ENCODE measurements around the gene TFDP2. TPM values are rescaled to one million over a fixed set of nuclear protein-coding genes. Genes with fewer than 3 reads are reported as not detected.
"Not testable (repeated sequence)": the region's sequence is repeated elsewhere in the genome, so short reads cannot be mapped to it uniquely, and the experiment has no call there.

Gene TFDP2
- total RNA-seq, 3 donors from 2014 or later: 55.9 to 93.5 (median 59.3) TPM

DNA sequence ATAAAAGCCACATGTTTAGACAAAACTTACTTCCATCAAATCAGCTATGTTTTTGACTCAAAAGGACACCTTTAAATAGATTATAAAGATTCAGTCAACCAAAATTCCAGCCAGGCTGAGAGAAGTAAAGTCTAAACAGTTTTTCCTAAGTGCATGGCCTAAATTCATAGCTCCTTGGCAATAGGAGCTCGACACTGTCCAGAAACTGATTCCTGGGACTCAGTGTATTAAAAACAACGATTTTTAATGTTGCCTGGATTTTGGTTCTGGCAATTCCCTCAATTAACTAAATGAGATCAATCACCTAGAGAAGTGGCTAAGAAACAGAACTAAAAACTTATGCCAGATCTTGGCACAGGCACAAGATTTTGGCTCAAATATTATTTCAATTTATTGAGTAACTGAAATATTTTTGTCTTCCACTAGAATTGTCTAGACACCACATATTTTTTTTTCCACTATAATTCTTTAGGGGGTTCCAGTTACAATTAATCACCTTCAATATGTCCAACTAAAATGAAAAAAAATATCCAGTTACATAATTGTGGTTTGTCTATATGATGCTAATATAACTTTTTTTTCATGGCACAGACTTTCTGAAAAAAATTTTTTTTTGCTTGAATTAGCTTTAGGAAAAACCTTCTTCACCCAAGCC lies 135.9 kb downstream of the TFDP2 start:
- Histone ChIP-seq H3K36me3 (no peaks in the 10 kb centered on the region), H3K4me1 (no peaks in the 10 kb centered on the region), H3K4me3 (no peak overlapping the region), H3K9me3 (no peaks in the 10 kb centered on the region), H3K27me3 (no peaks in the 10 kb centered on the region), H3K27ac (no peak overlapping the region)
- intact Hi-C loops (cut with DNase I; ENCODE audit: low total_unique reads): no loop called here
- DNase-seq (ENCODE audit: low spot score in 2 of 2): no peak
- TF ChIP-seq POLR2AphosphoS5 (IDR thresholded peaks at IDR 0.05) (no peak), POLR2A (IDR thresholded peaks at IDR 0.05) (no peak)

DNA sequence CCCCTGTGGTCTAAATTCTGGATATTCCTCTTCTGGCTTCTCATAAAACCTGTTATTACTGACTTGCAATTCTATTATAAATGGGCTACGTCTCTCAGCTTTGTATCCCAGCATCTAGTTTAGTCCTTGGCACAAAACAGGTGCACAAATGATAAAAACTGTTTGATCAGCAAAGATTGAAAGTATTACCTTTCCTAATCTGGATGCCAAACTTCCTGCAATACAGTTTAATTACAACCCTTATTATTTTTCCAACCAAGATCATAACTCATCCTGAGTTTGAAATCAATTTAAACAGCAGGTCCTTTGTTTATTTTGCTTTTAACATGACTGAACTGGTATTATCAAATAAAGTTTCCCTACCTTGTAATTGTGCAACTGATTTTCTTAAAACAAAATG lies 140.3 kb downstream of the TFDP2 start:
- Histone ChIP-seq H3K27ac (no peak overlapping the region), H3K27me3 (no peaks in the 10 kb centered on the region), H3K9me3 (no peaks in the 10 kb centered on the region), H3K4me3 (no peak overlapping the region), H3K36me3 (no peaks in the 10 kb centered on the region), H3K4me1 (no peaks in the 10 kb centered on the region)
- TF ChIP-seq POLR2A (IDR thresholded peaks at IDR 0.05): no peak
- no peak for TF ChIP-seq POLR2AphosphoS5 (IDR thresholded peaks at IDR 0.05)
- TF ChIP-seq, protein P1, sequence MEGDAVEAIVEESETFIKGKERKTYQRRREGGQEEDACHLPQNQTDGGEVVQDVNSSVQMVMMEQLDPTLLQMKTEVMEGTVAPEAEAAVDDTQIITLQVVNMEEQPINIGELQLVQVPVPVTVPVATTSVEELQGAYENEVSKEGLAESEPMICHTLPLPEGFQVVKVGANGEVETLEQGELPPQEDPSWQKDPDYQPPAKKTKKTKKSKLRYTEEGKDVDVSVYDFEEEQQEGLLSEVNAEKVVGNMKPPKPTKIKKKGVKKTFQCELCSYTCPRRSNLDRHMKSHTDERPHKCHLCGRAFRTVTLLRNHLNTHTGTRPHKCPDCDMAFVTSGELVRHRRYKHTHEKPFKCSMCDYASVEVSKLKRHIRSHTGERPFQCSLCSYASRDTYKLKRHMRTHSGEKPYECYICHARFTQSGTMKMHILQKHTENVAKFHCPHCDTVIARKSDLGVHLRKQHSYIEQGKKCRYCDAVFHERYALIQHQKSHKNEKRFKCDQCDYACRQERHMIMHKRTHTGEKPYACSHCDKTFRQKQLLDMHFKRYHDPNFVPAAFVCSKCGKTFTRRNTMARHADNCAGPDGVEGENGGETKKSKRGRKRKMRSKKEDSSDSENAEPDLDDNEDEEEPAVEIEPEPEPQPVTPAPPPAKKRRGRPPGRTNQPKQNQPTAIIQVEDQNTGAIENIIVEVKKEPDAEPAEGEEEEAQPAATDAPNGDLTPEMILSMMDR (IDR thresholded peaks at IDR 0.05): no peak
- DNase-seq (ENCODE audit: low spot score in 2 of 2): no peak
- intact Hi-C loops (cut with DNase I; ENCODE audit: low total_unique reads): no loop called here

DNA sequence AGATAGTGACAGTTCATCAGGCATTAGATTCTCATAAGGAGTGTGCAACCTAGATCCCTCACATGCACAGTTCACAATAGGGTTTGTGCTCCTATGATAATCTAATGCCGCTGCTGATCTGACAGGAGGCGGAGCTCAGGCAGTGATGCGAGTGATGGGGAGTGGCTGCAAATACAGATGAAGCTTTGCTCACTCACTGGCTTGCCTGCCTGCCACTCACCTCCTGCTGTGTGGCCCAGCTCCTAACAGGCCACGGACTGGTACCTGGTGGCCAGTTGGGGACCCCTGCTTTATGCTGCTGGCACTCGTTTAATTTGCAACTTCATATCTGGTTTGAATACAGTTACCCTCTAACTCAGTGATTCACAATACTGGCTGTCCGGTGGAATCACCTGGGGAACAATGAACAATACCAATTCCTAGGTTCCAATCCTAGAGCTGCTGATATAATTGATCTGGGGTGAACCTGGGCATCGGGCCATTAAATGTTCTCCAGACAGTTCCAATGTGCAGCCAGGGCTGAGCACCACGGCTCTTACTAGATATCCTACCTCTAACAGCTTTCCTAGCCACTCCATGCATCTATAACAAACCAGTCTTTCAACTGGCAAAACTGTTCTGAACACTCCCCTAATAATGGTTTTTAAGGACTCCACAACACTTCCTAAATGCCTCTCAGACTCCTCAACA lies 141.5 kb downstream of the TFDP2 start:
- no peak overlapping the region for H3K27ac ChIP-seq
- no peaks in the 10 kb centered on the region for H3K4me1 ChIP-seq
- H3K36me3 ChIP-seq: no peaks in the 10 kb centered on the region
- DNase-seq (ENCODE audit: low spot score in 2 of 2): no peak
- intact Hi-C loops (cut with DNase I; ENCODE audit: low total_unique reads): no loop called here
- no peak for TF ChIP-seq POLR2A (IDR thresholded peaks at IDR 0.05)
- TF ChIP-seq POLR2AphosphoS5 (IDR thresholded peaks at IDR 0.05): no peak
- TF ChIP-seq, protein P1 (IDR thresholded peaks at IDR 0.05): no peak
- no peaks in the 10 kb centered on the region for H3K9me3 ChIP-seq
- H3K4me3 ChIP-seq: no peak overlapping the region
- no peaks in the 10 kb centered on the region for H3K27me3 ChIP-seq

- H3K36me3 ChIP-seq; H3K27ac ChIP-seq; H3K4me3 ChIP-seq; H3K9me3 ChIP-seq; intact Hi-C loops (cut with DNase I; ENCODE audit: low total_unique reads); H3K4me1 ChIP-seq; H3K27me3 ChIP-seq; DNase-seq (ENCODE audit: low spot score in 2 of 2): not testable (repeated sequence)
Observed at GRCh38 chr3:142004957-142005356, 144.4 kb downstream of the TFDP2 start.

DNA sequence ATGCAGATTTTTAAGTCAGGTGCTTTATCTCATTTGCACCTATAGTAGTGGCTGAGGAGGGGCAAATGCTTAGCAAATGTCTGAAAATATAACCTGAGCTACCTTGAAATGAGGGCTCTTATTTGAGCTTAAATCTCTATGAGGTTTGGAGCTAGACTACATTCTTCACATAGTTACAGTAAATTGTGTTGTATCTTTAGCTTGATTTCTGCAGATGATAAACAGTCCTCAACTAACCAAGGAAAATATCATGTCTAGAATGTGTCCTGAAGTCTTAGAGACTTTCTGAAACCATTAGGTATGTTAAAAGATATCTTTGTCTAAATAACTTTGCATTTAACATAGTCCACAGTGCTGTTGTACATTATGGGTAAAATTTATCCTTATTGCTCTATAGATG lies 145.3 kb downstream of the TFDP2 start:
- no peaks in the 10 kb centered on the region for H3K27me3 ChIP-seq
- TF ChIP-seq POLR2A (IDR thresholded peaks at IDR 0.05): no peak
- no peak overlapping the region for H3K27ac ChIP-seq
- no peaks in the 10 kb centered on the region for H3K4me1 ChIP-seq
- DNase-seq (ENCODE audit: low spot score in 2 of 2): no peak
- intact Hi-C loops (cut with DNase I; ENCODE audit: low total_unique reads): no loop called here
- no peaks in the 10 kb centered on the region for H3K9me3 ChIP-seq
- H3K36me3 ChIP-seq: no peaks in the 10 kb centered on the region
- H3K4me3 ChIP-seq: no peak overlapping the region

DNA sequence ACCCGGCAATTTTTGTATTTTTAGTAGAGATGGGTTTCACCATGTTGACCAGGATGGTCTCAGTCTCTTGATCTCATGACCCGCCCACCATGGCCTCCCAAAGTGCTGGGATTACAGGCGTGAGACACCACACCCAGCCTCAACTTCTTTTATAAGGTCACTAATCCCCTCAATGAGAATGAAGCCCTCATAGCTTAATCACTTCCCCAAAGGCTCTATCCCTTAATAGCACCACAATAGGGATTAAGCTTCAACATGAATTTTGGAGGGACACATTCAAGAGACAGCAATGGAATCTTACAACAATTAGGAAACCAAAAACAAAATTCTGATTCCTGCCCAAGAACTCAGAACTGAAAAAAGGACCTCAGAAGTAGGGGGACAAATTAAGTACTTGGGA lies 146.1 kb downstream of the TFDP2 start:
- intact Hi-C loops (cut with DNase I; ENCODE audit: low total_unique reads): no loop called here
- no peak for TF ChIP-seq POLR2AphosphoS5 (IDR thresholded peaks at IDR 0.05)
- TF ChIP-seq POLR2A (IDR thresholded peaks at IDR 0.05): no peak
- TF ChIP-seq, protein P1 (IDR thresholded peaks at IDR 0.05): no peak
- no peaks in the 10 kb centered on the region for H3K9me3 ChIP-seq
- H3K27me3 ChIP-seq: no peaks in the 10 kb centered on the region
- H3K27ac ChIP-seq: no peak overlapping the region
- H3K36me3 ChIP-seq: no peaks in the 10 kb centered on the region
- no peak overlapping the region for H3K4me3 ChIP-seq
- DNase-seq (ENCODE audit: low spot score in 2 of 2): no peak
- no peaks in the 10 kb centered on the region for H3K4me1 ChIP-seq
